HG02973 (cell line): ENCODE results near the gene ABL2.
"Not testable (repeated sequence)": the region's sequence is repeated elsewhere in the genome, so short reads cannot be mapped to it uniquely, and the experiment has no call there.

Experiments
- ATAC-seq: cut with Tn5 transposase; IDR thresholded peaks from one replicate; pipeline ENCODE4 v1.9.1; 2021; ENCODE audit warnings: moderate library complexity; ENCODE audit not compliant: unreplicated experiment

ABL2 gene

GRCh38 chr1:179217943-179218507 is 11.5 kb downstream of the ABL2 start:
- ATAC-seq: no peak

- ATAC-seq: not testable (repeated sequence)
Observed at GRCh38 chr1:179213317-179213716, 16.2 kb downstream of the ABL2 start.

- no peak for ATAC-seq
Observed at GRCh38 chr1:179208681-179209477, 20.6 kb downstream of the ABL2 start.

GRCh38 chr1:179206812-179207211 is 22.7 kb downstream of the ABL2 start:
- ATAC-seq: no peak

- no peak for ATAC-seq
Observed at GRCh38 chr1:179205284-179205683, 24.2 kb downstream of the ABL2 start.

DNA sequence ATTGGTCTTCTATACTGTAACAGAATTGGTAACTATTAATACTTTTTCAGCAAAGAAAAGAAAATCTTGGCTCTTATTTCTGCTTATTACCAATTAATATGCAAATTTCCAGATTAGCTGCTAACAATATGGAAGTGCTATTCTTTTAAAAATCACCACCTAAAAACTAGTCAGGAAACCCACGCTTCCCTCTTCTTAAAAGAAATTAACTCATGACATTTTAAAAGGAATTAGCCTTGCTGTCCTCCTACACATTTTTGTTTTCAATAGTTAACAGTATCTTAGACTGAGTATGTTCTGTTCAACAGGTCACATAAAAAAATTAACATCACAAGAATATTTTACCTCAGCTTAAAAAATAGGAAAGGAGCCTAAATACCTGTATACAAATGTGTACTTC is 27.3 kb downstream of the ABL2 start:
- no peak for ATAC-seq

DNA sequence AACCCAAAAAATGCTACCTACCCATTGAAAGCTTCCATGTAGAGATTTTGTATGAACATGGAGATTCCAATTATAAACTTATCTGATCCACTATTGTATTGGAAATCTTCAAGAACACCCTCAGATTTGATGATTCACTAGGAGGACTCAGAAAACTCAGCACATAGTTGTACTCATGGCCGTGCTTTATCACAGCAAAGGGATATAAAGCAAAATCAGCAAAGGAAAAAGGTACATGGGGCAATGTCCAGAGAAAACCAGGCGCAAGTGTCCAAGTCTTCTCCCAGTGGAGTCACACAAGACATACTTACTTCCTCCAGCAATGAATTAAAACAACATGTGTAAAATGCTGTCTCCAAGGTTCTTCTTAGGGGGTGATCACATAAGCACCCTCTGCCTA is 28.9 kb downstream of the ABL2 start:
- no peak for ATAC-seq

DNA sequence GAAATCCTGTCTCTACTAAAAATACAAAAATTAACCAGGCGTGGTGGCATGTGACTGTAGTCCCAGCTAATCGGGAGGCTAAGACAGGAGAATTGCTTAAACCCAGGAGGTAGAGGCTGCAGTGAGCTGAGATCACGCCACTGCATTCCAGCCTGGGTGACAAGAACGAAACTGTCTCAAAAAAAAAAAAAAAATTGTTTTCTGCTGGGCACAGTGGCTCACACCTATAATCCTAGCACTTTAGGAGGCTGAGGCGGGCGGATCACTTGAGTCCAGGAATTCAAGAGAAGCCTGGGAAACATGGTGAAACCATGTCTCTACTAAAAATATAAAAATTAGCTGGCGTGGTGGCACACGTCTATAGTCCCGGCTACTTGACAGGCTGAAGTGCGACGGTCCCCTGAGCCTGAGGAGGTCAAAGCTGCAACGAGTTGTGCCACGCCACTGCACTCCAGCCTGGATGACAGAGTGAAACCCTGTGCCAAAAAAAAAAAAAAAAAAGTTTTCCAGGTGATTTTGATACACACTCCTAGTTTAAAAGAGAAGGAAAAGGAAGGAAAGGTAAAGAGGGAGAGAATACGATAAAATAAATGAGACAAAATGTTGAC is 31.7 kb downstream of the ABL2 start:
- no peak for ATAC-seq

- not testable (repeated sequence) for ATAC-seq
Observed at GRCh38 chr1:179195857-179196256, 33.6 kb downstream of the ABL2 start.

DNA sequence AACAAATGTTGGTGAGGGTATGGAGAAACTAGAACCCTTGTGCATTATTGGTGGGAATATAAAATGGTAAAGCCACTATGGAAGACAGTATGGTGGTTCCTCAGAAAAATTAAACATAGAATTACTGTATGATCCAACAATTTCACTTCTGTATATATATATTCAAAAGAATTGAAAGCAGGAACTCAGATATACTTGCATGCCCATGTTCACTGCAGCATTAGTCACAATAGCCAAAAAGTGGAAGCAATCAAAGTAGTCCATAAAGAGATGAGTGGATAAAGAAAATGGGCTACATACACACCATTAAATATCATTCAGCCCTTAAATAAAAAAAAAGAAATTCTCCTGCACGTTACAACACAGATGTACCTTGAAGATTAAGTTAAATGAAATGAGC is 34.1 kb downstream of the ABL2 start:
- no peak for ATAC-seq

DNA sequence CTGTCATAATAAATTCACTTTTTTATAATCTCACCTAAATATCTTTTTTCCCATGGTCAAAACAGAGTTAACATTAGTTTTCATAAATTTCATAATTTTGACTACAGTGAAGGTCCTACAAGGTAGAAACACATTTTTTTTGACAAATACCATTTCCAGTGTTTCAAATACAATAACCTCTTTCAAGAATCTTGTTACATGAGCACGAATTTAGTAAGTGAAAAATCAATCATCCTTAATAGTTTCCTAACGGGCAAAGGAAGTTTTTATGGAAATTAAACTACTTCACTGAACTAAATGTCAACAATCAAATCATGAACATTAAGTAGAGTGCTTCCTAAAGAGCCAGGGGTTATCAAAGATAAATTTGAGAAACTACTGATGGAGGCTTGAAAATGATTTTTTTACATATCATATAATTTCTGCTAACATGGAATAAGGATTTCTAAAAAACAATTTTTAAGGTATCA is 35.4 kb downstream of the ABL2 start:
- no peak for ATAC-seq

DNA sequence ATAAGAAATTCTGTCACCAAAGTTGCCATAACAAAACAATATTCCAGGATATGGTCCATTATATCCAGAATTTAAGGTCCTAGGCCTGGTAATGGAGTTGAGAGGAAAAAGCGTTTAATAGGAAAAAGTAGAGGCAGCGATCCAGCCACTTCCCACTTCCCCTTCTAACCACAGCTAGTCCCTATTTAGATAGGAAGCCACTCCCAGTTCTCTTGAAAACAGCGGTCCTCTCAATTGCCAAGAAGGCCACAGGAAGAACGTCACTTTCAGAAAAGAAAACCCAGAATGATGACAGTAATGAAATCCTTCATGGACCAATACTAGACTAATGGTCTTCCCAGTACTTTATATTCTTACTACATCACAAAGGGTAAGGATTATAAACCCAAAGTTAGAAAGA is 38.6 kb downstream of the ABL2 start:
- ATAC-seq: no peak

- no peak for ATAC-seq
Observed at GRCh38 chr1:179187735-179188471, 41.6 kb downstream of the ABL2 start.

- ATAC-seq: no peak
Observed at GRCh38 chr1:179187043-179187442, 42.4 kb downstream of the ABL2 start.

- no peak for ATAC-seq
Observed at GRCh38 chr1:179184403-179184802, 45.1 kb downstream of the ABL2 start.

DNA sequence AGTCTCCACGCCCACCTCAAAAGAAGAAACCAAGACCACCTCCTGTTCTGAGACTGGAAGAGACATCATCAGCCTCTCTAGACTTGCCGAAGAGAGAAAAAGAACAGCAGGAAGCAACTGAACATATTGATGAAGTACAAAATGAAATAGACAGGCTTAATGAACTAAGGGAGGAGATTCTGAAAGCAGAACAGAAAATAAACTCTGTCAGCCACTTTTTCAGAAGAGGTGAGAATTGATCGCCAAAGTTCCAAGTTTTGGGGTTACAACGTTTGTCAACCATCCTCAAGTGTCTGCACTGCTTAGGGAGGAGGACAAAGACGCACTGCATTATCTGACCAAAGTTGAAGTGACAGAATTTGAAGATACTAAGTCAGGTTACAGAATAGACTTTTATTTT is 45.6 kb downstream of the ABL2 start:
- ATAC-seq: no peak

DNA sequence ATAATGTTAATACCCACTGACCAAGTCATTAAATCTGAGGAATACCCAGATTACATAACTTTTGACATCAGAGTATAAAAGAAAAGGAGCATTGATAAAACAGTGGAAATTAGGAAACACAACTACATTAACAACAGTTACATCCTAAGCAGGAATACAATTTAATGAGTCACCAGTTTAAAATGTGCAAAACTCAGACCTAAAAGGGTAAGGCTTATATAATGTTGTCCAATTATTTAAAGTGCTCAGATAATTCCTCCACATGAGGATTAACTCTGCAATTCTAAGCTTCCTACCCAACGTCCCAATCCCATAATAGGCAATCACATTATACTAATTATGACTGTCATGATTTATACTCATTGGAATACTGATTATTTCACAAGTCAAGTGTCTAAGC is 50.5 kb downstream of the ABL2 start:
- ATAC-seq: no peak

GRCh38 chr1:179178183-179178582 is 51.3 kb downstream of the ABL2 start:
- ATAC-seq: no peak

GRCh38 chr1:179177615-179178014 is 51.9 kb downstream of the ABL2 start:
- ATAC-seq: no peak

GRCh38 chr1:179177182-179177581 is 52.3 kb downstream of the ABL2 start:
- no peak for ATAC-seq

DNA sequence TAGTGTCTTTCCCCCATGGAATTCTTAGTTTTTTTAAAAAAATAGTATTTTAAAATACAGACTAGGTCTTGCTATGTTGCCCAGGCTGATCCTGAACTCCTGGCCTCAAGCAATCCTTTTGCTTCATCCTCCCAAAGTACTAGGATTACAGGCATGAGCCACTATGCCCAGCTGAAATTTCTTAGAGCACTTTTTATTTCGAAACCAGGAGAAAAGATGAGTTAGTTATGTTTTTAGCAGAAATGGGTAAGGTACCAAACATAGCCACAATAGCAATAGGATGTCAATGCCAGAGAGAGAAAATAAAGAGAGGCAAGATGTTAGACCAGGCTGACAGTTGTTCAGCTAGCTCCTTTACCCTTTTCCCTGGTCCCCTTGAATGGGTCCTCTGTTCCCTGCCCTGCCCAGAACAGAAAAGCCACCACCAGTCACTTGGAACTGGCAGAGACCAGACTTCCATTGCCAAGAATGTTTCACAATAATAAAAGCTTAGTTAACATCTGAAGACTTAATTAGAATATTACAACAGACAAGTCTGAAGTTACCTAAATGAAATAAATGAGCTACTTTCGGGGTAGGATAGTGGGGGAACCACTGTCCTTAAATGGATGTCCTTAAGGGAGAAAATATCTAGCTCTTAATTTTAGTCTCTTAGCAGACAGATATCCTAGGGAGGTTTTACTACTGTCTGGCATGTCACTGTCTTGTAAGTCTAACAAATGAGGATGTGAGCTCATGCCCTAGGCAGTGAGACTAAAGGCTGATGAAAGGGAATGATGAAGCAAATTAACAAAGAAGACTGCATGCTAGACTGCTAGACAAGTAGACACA is 54.3 kb downstream of the ABL2 start:
- ATAC-seq: no peak
